PC-3 (cell line): ENCODE results near the gene PTRH1. TPM values are rescaled to one million over a fixed set of nuclear protein-coding genes. Genes with fewer than 3 reads are reported as not detected.

ENCODE experiments used
- ATAC-seq: fragments of 200-7000 bp; cut with Tn5 transposase; 2 replicates; pipeline ENCODE4 v1.9.1; 2020; ENCODE audit warnings: mild to moderate bottlenecking, moderate library complexity
- BruUV-seq: library from RNA; stranded (reverse); fragments of 400-500 nt; replicated peaks from 2 replicates; lab custom pipeline; 2021; lab: Mats Ljungman, UMichigan
- CTCF ChIA-PET: fragments of 300-600 bp; sonication (Branson Sonifier 250); formaldehyde crosslinking; loops from one replicate; lab custom pipeline; 2022; ENCODE audit warnings: antibody characterized with exemption; lab: Charles Lee
- POLR2A ChIA-PET: fragments of 300-600 bp; sonication (Branson Sonifier 250); formaldehyde crosslinking; loops from one replicate; lab custom pipeline; 2022; ENCODE audit warnings: antibody characterized with exemption; ENCODE audit not compliant: unreplicated experiment; lab: Charles Lee
- DNase-seq: peaks from one replicate; pipeline ENCODE4 v3.0.0-alpha.2; 2015
- H2AFZ ChIP-seq: fragments of 300-600 bp; sonication (generic); 2 replicates; pipeline ENCODE4 v1.6.0; 2016; ENCODE audit warnings: antibody characterized with exemption, low read length
- H3F3A ChIP-seq: fragments of 300-600 bp; sonication (generic); one replicate; pipeline ENCODE4 v1.6.0; 2017; ENCODE audit warnings: antibody characterized with exemption, low read length, control low read depth, mild to moderate bottlenecking; ENCODE audit not compliant: unreplicated experiment
- H3K27ac ChIP-seq: fragments of 300-600 bp; sonication (generic); 2 replicates; pipeline ENCODE4 v1.5.1; 2016; ENCODE audit warnings: mild to moderate bottlenecking, low read length
- H3K27me3 ChIP-seq: fragments of 300-600 bp; sonication (generic); 2 replicates; pipeline ENCODE4 v1.6.1; 2016; ENCODE audit warnings: low read length, mixed read lengths
- H3K36me3 ChIP-seq: fragments of 300-600 bp; sonication (generic); 2 replicates; pipeline ENCODE4 v1.6.1; 2016; ENCODE audit warnings: low read depth, mixed run types, low read length, mixed read lengths
- H3K4me1 ChIP-seq: fragments of 300-600 bp; sonication (generic); 2 replicates; pipeline ENCODE4 v1.5.1; 2016; ENCODE audit warnings: low read length; ENCODE audit not compliant: insufficient read depth
- H3K4me2 ChIP-seq: fragments of 300-600 bp; sonication (generic); 2 replicates; pipeline ENCODE4 v1.6.0; 2016; ENCODE audit warnings: low read length
- H3K4me3 ChIP-seq: fragments of 300-600 bp; sonication (generic); 2 replicates; pipeline ENCODE4 v1.5.1; 2016; ENCODE audit warnings: mild to moderate bottlenecking, low read length, mixed read lengths
- H3K79me2 ChIP-seq: fragments of 300-600 bp; sonication (generic); 2 replicates; pipeline ENCODE4 v1.6.1; 2017; ENCODE audit warnings: low read length, mixed read lengths
- H3K9ac ChIP-seq: fragments of 300-600 bp; sonication (generic); 2 replicates; pipeline ENCODE4 v1.6.0; 2016; ENCODE audit warnings: mild to moderate bottlenecking, low read length
- H3K9me2 ChIP-seq: fragments of 300-600 bp; sonication (generic); replicated peaks from 2 replicates; pipeline ENCODE4 v1.6.1; 2016; ENCODE audit warnings: mixed run types, low read length, mixed read lengths
- H3K9me3 ChIP-seq: fragments of 300-600 bp; sonication (generic); 2 replicates; pipeline ENCODE4 v1.6.1; 2016; ENCODE audit warnings: low read length, mixed read lengths
- H4K20me1 ChIP-seq: fragments of 300-600 bp; sonication (generic); 2 replicates; pipeline ENCODE4 v1.6.1; 2016; ENCODE audit warnings: low read length, mixed read lengths
- EZH2 ChIP-seq: fragments of 300-600 bp; sonication (generic); IDR thresholded peaks from one replicate; pipeline ENCODE4 v1.6.1; 2017; ENCODE audit warnings: antibody characterized with exemption, mild to moderate bottlenecking, low read length; ENCODE audit not compliant: unreplicated experiment
- EZH2phosphoT487 ChIP-seq: fragments of 300-600 bp; sonication (generic); IDR thresholded peaks from 2 replicates; pipeline ENCODE4 v1.6.1; 2018; ENCODE audit warnings: mild to moderate bottlenecking, antibody characterized with exemption, low read length, borderline replicate concordance
- intact Hi-C: fragments of 100-400 bp; cut with micrococcal nuclease; formaldehyde crosslinking; loops from 2 replicates; pipeline ENCODE4 v1.9.0; 2023
- total RNA-seq: library from RNA; depleted of rRNA; stranded (reverse); fragments of >200 nt; gene quantifications from 2 replicates; pipeline ENCODE4 v1.2.3, GENCODE V29; 2014
- TF ChIP-seq, protein P1 (sequence below): fragments of 300-600 bp; sonication (generic); conservative IDR thresholded peaks from 2 replicates; pipeline ENCODE4 v1.5.1; 2017; ENCODE audit warnings: antibody characterized with exemption, low read depth, mild to moderate bottlenecking, low read length

PTRH1 gene
- total RNA-seq, 1 experiment from 2014 or later = 45.3 TPM

GRCh38 chr9:127676638-127677037 is 38.8 kb downstream of the PTRH1 start:
- Histone ChIP-seq H3K79me2 (no peaks in the 10 kb centered on the region), H3K36me3 (no peaks in the 10 kb centered on the region), H3K4me2 (no peak overlapping the region), H4K20me1 (no peaks in the 10 kb centered on the region), H3F3A (no peaks in the 10 kb centered on the region), H3K27me3 (no peaks in the 10 kb centered on the region), H3K9me3 (no peaks in the 10 kb centered on the region), H3K9ac (no peak overlapping the region), H3K4me1 (no peaks in the 10 kb centered on the region), H3K9me2 (no peaks in the 10 kb centered on the region), H2AFZ (no peak overlapping the region), H3K4me3 (no peak overlapping the region), H3K27ac (no peak overlapping the region)
- POLR2A ChIA-PET = no interaction called here
- CTCF ChIA-PET = no interaction called here
- no TSS peak for BruUV-seq
- TF ChIP-seq EZH2phosphoT487 (no peak), EZH2 (no peak)
- TF ChIP-seq, protein P1, sequence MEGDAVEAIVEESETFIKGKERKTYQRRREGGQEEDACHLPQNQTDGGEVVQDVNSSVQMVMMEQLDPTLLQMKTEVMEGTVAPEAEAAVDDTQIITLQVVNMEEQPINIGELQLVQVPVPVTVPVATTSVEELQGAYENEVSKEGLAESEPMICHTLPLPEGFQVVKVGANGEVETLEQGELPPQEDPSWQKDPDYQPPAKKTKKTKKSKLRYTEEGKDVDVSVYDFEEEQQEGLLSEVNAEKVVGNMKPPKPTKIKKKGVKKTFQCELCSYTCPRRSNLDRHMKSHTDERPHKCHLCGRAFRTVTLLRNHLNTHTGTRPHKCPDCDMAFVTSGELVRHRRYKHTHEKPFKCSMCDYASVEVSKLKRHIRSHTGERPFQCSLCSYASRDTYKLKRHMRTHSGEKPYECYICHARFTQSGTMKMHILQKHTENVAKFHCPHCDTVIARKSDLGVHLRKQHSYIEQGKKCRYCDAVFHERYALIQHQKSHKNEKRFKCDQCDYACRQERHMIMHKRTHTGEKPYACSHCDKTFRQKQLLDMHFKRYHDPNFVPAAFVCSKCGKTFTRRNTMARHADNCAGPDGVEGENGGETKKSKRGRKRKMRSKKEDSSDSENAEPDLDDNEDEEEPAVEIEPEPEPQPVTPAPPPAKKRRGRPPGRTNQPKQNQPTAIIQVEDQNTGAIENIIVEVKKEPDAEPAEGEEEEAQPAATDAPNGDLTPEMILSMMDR = no peak
- ATAC-seq (no peak), DNase-seq (no peak)
- intact Hi-C loops = no loop called here

GRCh38 chr9:127673234-127673633 is 42.2 kb downstream of the PTRH1 start:
- Histone ChIP-seq H3K4me1 (no peaks in the 10 kb centered on the region), H4K20me1 (no peaks in the 10 kb centered on the region), H3K27ac (no peak overlapping the region), H2AFZ (no peak overlapping the region), H3K9ac (no peak overlapping the region), H3K79me2 (no peaks in the 10 kb centered on the region), H3K4me3 (no peak overlapping the region), H3F3A (no peaks in the 10 kb centered on the region), H3K9me3 (no peaks in the 10 kb centered on the region), H3K9me2 (no peaks in the 10 kb centered on the region), H3K4me2 (no peak overlapping the region), H3K27me3 (no peaks in the 10 kb centered on the region), H3K36me3 (no peaks in the 10 kb centered on the region)
- ATAC-seq = no peak
- BruUV-seq = no TSS peak
- CTCF ChIA-PET = no interaction called here
- POLR2A ChIA-PET = no interaction called here
- no peak for TF ChIP-seq EZH2
- TF ChIP-seq, protein P1 = no peak
- no peak for TF ChIP-seq EZH2phosphoT487
- DNase-seq = no peak
- intact Hi-C loops = no loop called here

DNA sequence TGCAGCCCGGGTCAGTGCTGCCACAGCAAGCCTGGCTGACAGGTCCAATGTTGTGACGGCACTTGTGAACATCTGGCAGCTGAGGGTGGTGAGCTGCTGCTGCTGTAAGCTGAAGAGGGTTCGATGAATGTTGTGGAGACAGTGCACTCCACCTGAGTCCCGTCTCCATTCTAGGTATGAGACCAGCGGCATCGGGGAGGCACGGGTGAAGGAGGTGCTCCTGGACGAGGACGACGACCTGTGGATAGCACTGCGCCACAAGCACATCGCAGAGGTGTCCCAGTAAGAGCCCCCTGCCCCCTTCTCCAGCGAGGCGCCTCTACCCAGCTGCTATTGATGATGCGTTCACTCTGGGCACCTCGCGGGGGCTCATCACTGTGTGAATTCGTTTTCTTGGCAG is 47.6 kb downstream of the PTRH1 start:
- CTCF ChIA-PET = interaction anchor here (0.8 kb wide), 1 partner anchor 67 kb away, joined by 4 read pairs; the partner anchor contains the start of gene TOR2A
- POLR2A ChIA-PET = interaction anchor here (0.6 kb wide), 1 partner anchor 17 kb away, joined by 3 read pairs; no protein-coding TSS in a partner anchor
- Histone ChIP-seq H3K9me2 (no peaks in the 10 kb centered on the region), H3K27ac (no peak overlapping the region), H3K9me3 (no peaks in the 10 kb centered on the region), H3K4me3 (no peak overlapping the region), H3K27me3 (no peaks in the 10 kb centered on the region), H3K9ac (no peak overlapping the region), H3K4me1 (no peaks in the 10 kb centered on the region), H3K36me3 (no peaks in the 10 kb centered on the region), H3K4me2 (no peak overlapping the region), H4K20me1 (no peaks in the 10 kb centered on the region), H2AFZ (no peak overlapping the region), H3F3A (no peaks in the 10 kb centered on the region), H3K79me2 (no peaks in the 10 kb centered on the region)
- no TSS peak for BruUV-seq
- TF ChIP-seq, protein P1 = no peak
- TF ChIP-seq EZH2 (no peak), EZH2phosphoT487 (no peak)
- DNase-seq (no peak), ATAC-seq (no peak)
- intact Hi-C loops = no loop called here
